ENCODE data around the gene ST8SIA2.

GRCh38 chr15:92346063-92346462 is 47.6 kb upstream of the ST8SIA2 start:
- TF ChIP-seq POLR2AphosphoS5 (IDR thresholded peaks at IDR 0.05; ENCODE audit: low read depth, low read length) (no peak), SIN3A (IDR thresholded peaks at IDR 0.05; ENCODE audit: borderline replicate concordance, insufficient read depth, low read length) (no peak)
